DOHH2 (cell line): ENCODE data around the gene ALDH1B1.

Experiments
- H3F3A ChIP-seq: fragments of 200-600 bp; sonication (generic), shearing (Covaris generic); 2 replicates; pipeline ENCODE4 v1.6.0; 2016; ENCODE audit warnings: antibody characterized with exemption, mild to moderate bottlenecking; ENCODE audit not compliant: control insufficient read depth, insufficient read depth
- H3K27ac ChIP-seq: fragments of 200-600 bp; sonication (generic); 2 replicates; pipeline ENCODE4 v1.5.1; 2014; ENCODE audit warnings: low read depth, mild to moderate bottlenecking, low read length, moderate library complexity
- H3K27me3 ChIP-seq: fragments of 200-600 bp; sonication (generic); 2 replicates; pipeline ENCODE4 v1.6.1; 2014; ENCODE audit warnings: mild to moderate bottlenecking, low read length, mixed read lengths; ENCODE audit not compliant: control insufficient read depth
- H3K36me3 ChIP-seq: fragments of 200-600 bp; sonication (generic); 2 replicates; pipeline ENCODE4 v1.6.1; 2014; ENCODE audit warnings: mild to moderate bottlenecking, low read length, moderate library complexity, mixed read lengths; ENCODE audit not compliant: control insufficient read depth
- H3K4me1 ChIP-seq: fragments of 200-600 bp; sonication (generic); 2 replicates; pipeline ENCODE4 v1.6.1; 2014; ENCODE audit warnings: mild to moderate bottlenecking, low read length, mixed read lengths; ENCODE audit not compliant: control insufficient read depth
- H3K4me2 ChIP-seq: fragments of 200-600 bp; sonication (generic); 2 replicates; pipeline ENCODE4 v1.6.0; 2014; ENCODE audit warnings: mild to moderate bottlenecking, low read length, moderate library complexity
- H3K4me3 ChIP-seq: fragments of 200-600 bp; sonication (generic); 2 replicates; pipeline ENCODE4 v1.5.1; 2014; ENCODE audit warnings: mild to moderate bottlenecking, low read length, mixed read lengths
- H3K79me2 ChIP-seq: fragments of 200-600 bp; sonication (generic); 2 replicates; pipeline ENCODE4 v1.6.1; 2014; ENCODE audit warnings: mild to moderate bottlenecking, low read length, mixed read lengths; ENCODE audit not compliant: control insufficient read depth
- H3K9me2 ChIP-seq: fragments of 200-600 bp; sonication (generic); replicated peaks from 2 replicates; pipeline ENCODE4 v1.6.1; 2014; ENCODE audit warnings: mild to moderate bottlenecking, low read length, mixed read lengths; ENCODE audit not compliant: control insufficient read depth
- H3K9me3 ChIP-seq: fragments of 200-600 bp; sonication (generic); 2 replicates; pipeline ENCODE4 v1.6.1; 2014; ENCODE audit warnings: antibody characterized with exemption, low read length, mixed read lengths; ENCODE audit not compliant: control insufficient read depth, insufficient read depth
- H4K20me1 ChIP-seq: fragments of 200-600 bp; sonication (generic); 2 replicates; pipeline ENCODE4 v1.6.0; 2014; ENCODE audit warnings: low read depth, mild to moderate bottlenecking, antibody characterized with exemption, low read length, moderate library complexity; ENCODE audit not compliant: control insufficient read depth, insufficient read depth
- CTCF ChIP-seq: fragments of 200-600 bp; sonication (generic); IDR thresholded peaks from one replicate; pipeline ENCODE4 v1.5.1; 2014; ENCODE audit warnings: antibody characterized with exemption, mild to moderate bottlenecking, low read depth, low read length; ENCODE audit not compliant: poor library complexity, severe bottlenecking
- EZH2phosphoT487 ChIP-seq: fragments of 200-600 bp; sonication (generic); IDR thresholded peaks from 2 replicates; pipeline ENCODE4 v1.6.1; 2017; ENCODE audit warnings: borderline replicate concordance, mild to moderate bottlenecking, antibody characterized with exemption, low read length, moderate library complexity, mixed read lengths

Gene ALDH1B1

GRCh38 chr9:38352530-38353328, 39.8 kb upstream of the ALDH1B1 start:
- no peak overlapping the region for H3K4me2 ChIP-seq
- H3K4me1 ChIP-seq: no peaks in the 10 kb centered on the region

GRCh38 chr9:38355115-38355514, 37.4 kb upstream of the ALDH1B1 start:
- TF ChIP-seq CTCF (no peak), EZH2phosphoT487 (no peak)
- no peaks in the 10 kb centered on the region for H3K4me1 ChIP-seq

More at GRCh38 chr9:38352530-38353328, 39.8 kb upstream of the ALDH1B1 start:
- Histone ChIP-seq H3K9me2 (no peaks in the 10 kb centered on the region), H3K9me3 (no peaks in the 10 kb centered on the region), H3K27ac (no peak overlapping the region), H3K4me3 (no peak overlapping the region), H3K79me2 (no peaks in the 10 kb centered on the region), H3F3A (no peaks in the 10 kb centered on the region), H3K27me3 (0 out of 2 replicates have a peak, but pooled peaks cover 2% of the 10 kb centered on the region), H3K36me3 (no peaks in the 10 kb centered on the region), H4K20me1 (no peaks in the 10 kb centered on the region)
- TF ChIP-seq EZH2phosphoT487: no peak
- TF ChIP-seq CTCF: no peak

GRCh38 chr9:38355517-38356120, 36.9 kb upstream of the ALDH1B1 start:
- Histone ChIP-seq H3K9me3 (no peaks in the 10 kb centered on the region), H3K4me1 (no peaks in the 10 kb centered on the region), H3F3A (no peaks in the 10 kb centered on the region), H3K36me3 (no peaks in the 10 kb centered on the region), H3K27ac (no peak overlapping the region), H4K20me1 (no peaks in the 10 kb centered on the region), H3K27me3 (0 out of 2 replicates have a peak, but pooled peaks cover 2% of the 10 kb centered on the region), H3K9me2 (no peaks in the 10 kb centered on the region), H3K4me3 (no peak overlapping the region), H3K79me2 (no peaks in the 10 kb centered on the region), H3K4me2 (no peak overlapping the region)
- no peak for TF ChIP-seq CTCF
- TF ChIP-seq EZH2phosphoT487: no peak

More at GRCh38 chr9:38355115-38355514, 37.4 kb upstream of the ALDH1B1 start:
- Histone ChIP-seq H3K36me3 (no peaks in the 10 kb centered on the region), H3K4me3 (no peak overlapping the region), H3K27ac (no peak overlapping the region), H3K79me2 (no peaks in the 10 kb centered on the region), H3K9me3 (no peaks in the 10 kb centered on the region), H4K20me1 (no peaks in the 10 kb centered on the region), H3F3A (no peaks in the 10 kb centered on the region), H3K9me2 (no peaks in the 10 kb centered on the region), H3K27me3 (0 out of 2 replicates have a peak, but pooled peaks cover 2% of the 10 kb centered on the region), H3K4me2 (no peak overlapping the region)
